Liver (tissue), 3 donors: ENCODE measurements around the gene FICD.
"Not testable (repeated sequence)": the region's sequence is repeated elsewhere in the genome, so short reads cannot be mapped to it uniquely, and the experiment has no call there.

Experiments used
- JUND ChIP-seq, 2 donors: IDR thresholded peaks; 2 replicates each; pipeline ENCODE4 v1.6.1; 2016; ENCODE audit warnings: antibody characterized with exemption in 2 of 2
- TF ChIP-seq, protein P1 (sequence below): fragments of 150-350 bp; IDR thresholded peaks from 2 replicates; pipeline ENCODE4 v1.5.1; 2017; ENCODE audit warnings: improper control_type of control experiment, low read depth, low read length; ENCODE audit not compliant: missing input control
- donor health status: healthy.
- donor health status: healthy.

DNA sequence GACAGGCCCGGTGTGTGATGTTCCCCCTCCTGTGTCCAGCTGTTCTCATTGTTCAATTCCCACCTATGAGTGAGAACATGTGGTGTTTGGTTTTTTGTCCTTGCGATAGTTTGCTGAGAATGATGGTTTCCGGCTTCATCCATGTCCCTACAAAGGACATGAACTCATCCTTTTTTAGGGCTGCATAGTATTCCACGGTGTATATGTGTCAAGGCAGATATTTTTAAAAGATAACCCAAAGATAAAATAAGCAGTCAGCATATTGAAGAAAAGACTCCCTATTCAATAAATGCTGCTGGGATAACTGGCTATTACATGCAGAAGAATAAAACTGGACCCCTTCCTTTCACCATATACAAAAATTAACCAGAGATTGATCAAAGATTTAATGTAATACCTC, 28.0 kb upstream of the FICD start:
- not testable (repeated sequence) for TF ChIP-seq JUND (IDR thresholded peaks at IDR 0.05)
- TF ChIP-seq, protein P1, sequence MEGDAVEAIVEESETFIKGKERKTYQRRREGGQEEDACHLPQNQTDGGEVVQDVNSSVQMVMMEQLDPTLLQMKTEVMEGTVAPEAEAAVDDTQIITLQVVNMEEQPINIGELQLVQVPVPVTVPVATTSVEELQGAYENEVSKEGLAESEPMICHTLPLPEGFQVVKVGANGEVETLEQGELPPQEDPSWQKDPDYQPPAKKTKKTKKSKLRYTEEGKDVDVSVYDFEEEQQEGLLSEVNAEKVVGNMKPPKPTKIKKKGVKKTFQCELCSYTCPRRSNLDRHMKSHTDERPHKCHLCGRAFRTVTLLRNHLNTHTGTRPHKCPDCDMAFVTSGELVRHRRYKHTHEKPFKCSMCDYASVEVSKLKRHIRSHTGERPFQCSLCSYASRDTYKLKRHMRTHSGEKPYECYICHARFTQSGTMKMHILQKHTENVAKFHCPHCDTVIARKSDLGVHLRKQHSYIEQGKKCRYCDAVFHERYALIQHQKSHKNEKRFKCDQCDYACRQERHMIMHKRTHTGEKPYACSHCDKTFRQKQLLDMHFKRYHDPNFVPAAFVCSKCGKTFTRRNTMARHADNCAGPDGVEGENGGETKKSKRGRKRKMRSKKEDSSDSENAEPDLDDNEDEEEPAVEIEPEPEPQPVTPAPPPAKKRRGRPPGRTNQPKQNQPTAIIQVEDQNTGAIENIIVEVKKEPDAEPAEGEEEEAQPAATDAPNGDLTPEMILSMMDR: not testable (repeated sequence)
